ENCODE data around the gene ELANE. TPM values are rescaled to one million over a fixed set of nuclear protein-coding genes. Genes with fewer than 3 reads are reported as not detected.

Gene ELANE
- total and polyA plus RNA-seq, 9 of the 15 experiments (the other 6 are each of a cell fraction or from before 2014, with no cell fraction given) = not detected

MicroRNAs within 50 kb of the gene (microRNA counts, 767-probe panel; counts per million panel counts)
- microRNA hsa-miR-3187-3p = 870 counts per million, percentile 17 among the panel's probes with 10 or more counts

Small RNA genes within 50 kb of the gene (microRNA-seq; reads per million reads assigned to microRNA genes)
- gene MIR3187 (ENCODE audit: borderline microRNAs expressed) (33.6 reads per million, percentile 71 among the genes with 10 or more reads in this experiment), gene MIR4745 (ENCODE audit: borderline microRNAs expressed) (3.6 reads per million, percentile 40 among the genes with 10 or more reads in this experiment)

Small RNA genes within 50 kb of the gene (small RNA-seq; reads per million reads assigned to genes)
- not detected for gene MIR3187
- gene RNU6-9 = 2.3 reads per million, percentile 84 among the genes with 10 or more reads in this experiment

Other genes starting within 250 kb of the ELANE start
Only the 7 nearest of the 25 such genes appear.
- gene PTBP1, start 54.9 kb upstream of the ELANE start, total RNA-seq (2014; rRNA removed) = 237 and 443 TPM in 2 replicates
- gene PTBP1, start 54.9 kb upstream of the ELANE start, total RNA-seq (2014; rRNA removed; fragmentation: Illumina TruSeq; extraction: Trizol) = 234 TPM in 2 replicates
- 183 and 187 TPM in 2 replicates for gene PTBP1, start 54.9 kb upstream of the ELANE start, total RNA-seq (2015; rRNA removed; fragmentation: Illumina TruSeq; extraction: Trizol)
- 751 and 759 TPM in 2 replicates for gene PTBP1, start 54.9 kb upstream of the ELANE start, total RNA-seq (2021)
- gene PTBP1, start 54.9 kb upstream of the ELANE start, polyA plus RNA-seq (2011; rRNA removed) = 131 and 357 TPM in 2 replicates
- 413 and 465 TPM in 2 replicates for gene PTBP1, start 54.9 kb upstream of the ELANE start, polyA plus RNA-seq (2014; fragmentation: Illumina TruSeq; extraction: Trizol)
- gene PTBP1, start 54.9 kb upstream of the ELANE start, polyA plus RNA-seq (2014; fragmentation: Nextera tagmentation; extraction: Ambion mirVana) = 10 to 100 TPM; 14.0 to 18.1 TPM
- 291 and 296 TPM in 2 replicates for gene PTBP1, start 54.9 kb upstream of the ELANE start, polyA plus RNA-seq (2014; rRNA removed)
- 28.6 and 30.5 TPM in 2 replicates for gene PLPPR3, start 30.3 kb upstream of the ELANE start, total RNA-seq (2014; rRNA removed)
- gene PLPPR3, start 30.3 kb upstream of the ELANE start, total RNA-seq (2014; rRNA removed; fragmentation: Illumina TruSeq; extraction: Trizol) = 1.8 and 2.3 TPM in 2 replicates
- 8.6 and 10.1 TPM in 2 replicates for gene PLPPR3, start 30.3 kb upstream of the ELANE start, total RNA-seq (2015; rRNA removed; fragmentation: Illumina TruSeq; extraction: Trizol)
- gene PLPPR3, start 30.3 kb upstream of the ELANE start, total RNA-seq (2021) = 40.4 and 48.2 TPM in 2 replicates
- gene PLPPR3, start 30.3 kb upstream of the ELANE start, polyA plus RNA-seq (2011; rRNA removed) = 12.8 and 19.0 TPM in 2 replicates
- 2.2 and 7.8 TPM in 2 replicates for gene PLPPR3, start 30.3 kb upstream of the ELANE start, polyA plus RNA-seq (2014; fragmentation: Illumina TruSeq; extraction: Trizol)
- gene PLPPR3, start 30.3 kb upstream of the ELANE start, polyA plus RNA-seq (2014; fragmentation: Nextera tagmentation; extraction: Ambion mirVana) = under 1 TPM; 0.01 to 0.08 TPM
- gene PLPPR3, start 30.3 kb upstream of the ELANE start, polyA plus RNA-seq (2014; rRNA removed) = 19.4 and 21.8 TPM in 2 replicates
- gene AZU1, start 24.5 kb upstream of the ELANE start, total RNA-seq (2014; rRNA removed) = 0.33 and 0.73 TPM in 2 replicates
- gene AZU1, start 24.5 kb upstream of the ELANE start, total RNA-seq (2014; rRNA removed; fragmentation: Illumina TruSeq; extraction: Trizol) = not detected in 2 replicates
- 0.19 and 0.29 TPM in 2 replicates for gene AZU1, start 24.5 kb upstream of the ELANE start, total RNA-seq (2015; rRNA removed; fragmentation: Illumina TruSeq; extraction: Trizol)
- gene AZU1, start 24.5 kb upstream of the ELANE start, total RNA-seq (2021) = 1.4 and 1.7 TPM in 2 replicates
- gene AZU1, start 24.5 kb upstream of the ELANE start, polyA plus RNA-seq (2011; rRNA removed) = 0.39 and 0.87 TPM in 2 replicates
- gene AZU1, start 24.5 kb upstream of the ELANE start, polyA plus RNA-seq (2014; fragmentation: Illumina TruSeq; extraction: Trizol) = 0.45 and 0.51 TPM in 2 replicates
- gene AZU1, start 24.5 kb upstream of the ELANE start, polyA plus RNA-seq (2014; fragmentation: Nextera tagmentation; extraction: Ambion mirVana) = not detected
- gene AZU1, start 24.5 kb upstream of the ELANE start, polyA plus RNA-seq (2014; rRNA removed) = 1.9 and 3.3 TPM in 2 replicates
- gene PRTN3, start 11.3 kb upstream of the ELANE start, total RNA-seq (2014; rRNA removed) = 0.14 and 0.69 TPM in 2 replicates
- gene PRTN3, start 11.3 kb upstream of the ELANE start, total RNA-seq (2014; rRNA removed; fragmentation: Illumina TruSeq; extraction: Trizol) = 0.19 TPM in 1 of 2 replicates, not detected in the other
- gene PRTN3, start 11.3 kb upstream of the ELANE start, total RNA-seq (2015; rRNA removed; fragmentation: Illumina TruSeq; extraction: Trizol) = 0.36 and 0.41 TPM in 2 replicates
- 0.60 and 0.86 TPM in 2 replicates for gene PRTN3, start 11.3 kb upstream of the ELANE start, total RNA-seq (2021)
- gene PRTN3, start 11.3 kb upstream of the ELANE start, polyA plus RNA-seq (2011; rRNA removed) = 0.60 and 1.4 TPM in 2 replicates
- 0.25 and 0.43 TPM in 2 replicates for gene PRTN3, start 11.3 kb upstream of the ELANE start, polyA plus RNA-seq (2014; fragmentation: Illumina TruSeq; extraction: Trizol)
- gene PRTN3, start 11.3 kb upstream of the ELANE start, polyA plus RNA-seq (2014; fragmentation: Nextera tagmentation; extraction: Ambion mirVana) = not detected
- 0.50 TPM in 1 of 2 replicates, not detected in the other for gene PRTN3, start 11.3 kb upstream of the ELANE start, polyA plus RNA-seq (2014; rRNA removed)
- gene CFD, start 7.4 kb downstream of the ELANE start, total RNA-seq (2014; rRNA removed) = 59.4 and 80.2 TPM in 2 replicates
- gene CFD, start 7.4 kb downstream of the ELANE start, total RNA-seq (2014; rRNA removed; fragmentation: Illumina TruSeq; extraction: Trizol) = 3.1 TPM in 2 replicates
- gene CFD, start 7.4 kb downstream of the ELANE start, total RNA-seq (2015; rRNA removed; fragmentation: Illumina TruSeq; extraction: Trizol) = 7.6 and 9.6 TPM in 2 replicates
- gene CFD, start 7.4 kb downstream of the ELANE start, total RNA-seq (2021) = 49.3 and 50.9 TPM in 2 replicates
- gene CFD, start 7.4 kb downstream of the ELANE start, polyA plus RNA-seq (2011; rRNA removed) = 8.5 and 12.1 TPM in 2 replicates
- gene CFD, start 7.4 kb downstream of the ELANE start, polyA plus RNA-seq (2014; fragmentation: Illumina TruSeq; extraction: Trizol) = 2.6 and 3.6 TPM in 2 replicates
- under 1 TPM; 0.52 to 0.63 TPM for gene CFD, start 7.4 kb downstream of the ELANE start, polyA plus RNA-seq (2014; fragmentation: Nextera tagmentation; extraction: Ambion mirVana)
- gene CFD, start 7.4 kb downstream of the ELANE start, polyA plus RNA-seq (2014; rRNA removed) = 52.0 and 54.1 TPM in 2 replicates
- gene MED16, start 40.9 kb downstream of the ELANE start, total RNA-seq (2014; rRNA removed) = 15.6 and 22.1 TPM in 2 replicates
- 1.2 and 1.8 TPM in 2 replicates for gene MED16, start 40.9 kb downstream of the ELANE start, total RNA-seq (2014; rRNA removed; fragmentation: Illumina TruSeq; extraction: Trizol)
- 8.6 and 9.3 TPM in 2 replicates for gene MED16, start 40.9 kb downstream of the ELANE start, total RNA-seq (2015; rRNA removed; fragmentation: Illumina TruSeq; extraction: Trizol)
- 59.6 and 59.9 TPM in 2 replicates for gene MED16, start 40.9 kb downstream of the ELANE start, total RNA-seq (2021)
- 10.3 and 26.2 TPM in 2 replicates for gene MED16, start 40.9 kb downstream of the ELANE start, polyA plus RNA-seq (2011; rRNA removed)
- gene MED16, start 40.9 kb downstream of the ELANE start, polyA plus RNA-seq (2014; fragmentation: Illumina TruSeq; extraction: Trizol) = 7.1 and 20.0 TPM in 2 replicates
- 1 to 10 TPM in 1 of 2 experiments, under 1 TPM in 1; 0.89 to 1.3 TPM for gene MED16, start 40.9 kb downstream of the ELANE start, polyA plus RNA-seq (2014; fragmentation: Nextera tagmentation; extraction: Ambion mirVana)
- gene MED16, start 40.9 kb downstream of the ELANE start, polyA plus RNA-seq (2014; rRNA removed) = 21.2 and 30.2 TPM in 2 replicates
- gene RNU6-9, start 41.2 kb downstream of the ELANE start, total RNA-seq (2014; rRNA removed) = not detected in 2 replicates
- not detected in 2 replicates for gene RNU6-9, start 41.2 kb downstream of the ELANE start, total RNA-seq (2014; rRNA removed; fragmentation: Illumina TruSeq; extraction: Trizol)
- gene RNU6-9, start 41.2 kb downstream of the ELANE start, total RNA-seq (2015; rRNA removed; fragmentation: Illumina TruSeq; extraction: Trizol) = not detected in 2 replicates
- gene RNU6-9, start 41.2 kb downstream of the ELANE start, total RNA-seq (2021) = not detected in 2 replicates
- gene RNU6-9, start 41.2 kb downstream of the ELANE start, polyA plus RNA-seq (2011; rRNA removed) = not detected in 2 replicates
- gene RNU6-9, start 41.2 kb downstream of the ELANE start, polyA plus RNA-seq (2014; fragmentation: Illumina TruSeq; extraction: Trizol) = not detected in 2 replicates
- not detected for gene RNU6-9, start 41.2 kb downstream of the ELANE start, polyA plus RNA-seq (2014; fragmentation: Nextera tagmentation; extraction: Ambion mirVana)
- gene RNU6-9, start 41.2 kb downstream of the ELANE start, polyA plus RNA-seq (2014; rRNA removed) = not detected in 2 replicates